Measurements from ENCODE around the gene AFAP1. TPM values are rescaled to one million over a fixed set of nuclear protein-coding genes. Genes with fewer than 3 reads are reported as not detected.

AFAP1 gene
- total and polyA plus RNA-seq, 2 donors (not counting 3 experiments of a cell fraction or from before 2014, with no cell fraction given) = 32.3 to 103 TPM

DNA sequence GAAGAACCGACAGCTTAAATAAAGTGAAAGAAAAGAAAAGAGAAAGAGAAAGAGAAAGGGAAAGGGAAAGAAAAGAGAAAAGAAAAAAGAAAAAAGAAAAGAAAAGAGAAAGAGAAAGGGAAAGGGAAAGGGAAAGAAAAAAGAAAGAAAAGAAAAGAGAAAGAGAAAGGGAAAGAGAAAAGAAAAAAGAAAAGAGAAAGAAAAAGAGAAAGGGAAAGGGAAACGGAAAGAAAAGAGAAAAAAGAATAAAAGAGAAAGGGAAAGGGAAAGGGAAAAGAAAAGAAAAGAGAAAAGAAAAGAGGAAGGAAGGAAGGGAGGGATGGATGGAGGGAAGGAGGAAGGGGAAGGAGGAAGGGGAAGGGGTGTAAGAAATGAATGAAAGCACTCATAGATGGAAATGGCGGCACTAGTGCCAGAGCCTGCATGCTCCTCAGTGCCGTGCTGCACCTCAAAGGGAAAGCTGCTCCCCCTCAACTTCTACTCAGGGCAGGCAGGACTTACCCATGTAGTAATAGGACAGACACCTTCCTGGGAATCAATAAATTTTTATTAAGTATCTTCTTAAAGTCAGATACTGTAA is 70.7 kb downstream of the AFAP1 start:
- Histone ChIP-seq H3K4me3 (replicated peaks in 1 of 3; ENCODE audit: insufficient read depth in 1 of 3, low read depth in 1 of 3, low read length in 3 of 3) (no peak overlapping the region), H3K4me2 (ENCODE audit: insufficient read depth, low read length) (no peak overlapping the region)
- dilution Hi-C loops (cut with MboI; ENCODE audit: extremely low pct_ligation_motif_present, low sequenced_read_pairs) = no loop called here

DNA sequence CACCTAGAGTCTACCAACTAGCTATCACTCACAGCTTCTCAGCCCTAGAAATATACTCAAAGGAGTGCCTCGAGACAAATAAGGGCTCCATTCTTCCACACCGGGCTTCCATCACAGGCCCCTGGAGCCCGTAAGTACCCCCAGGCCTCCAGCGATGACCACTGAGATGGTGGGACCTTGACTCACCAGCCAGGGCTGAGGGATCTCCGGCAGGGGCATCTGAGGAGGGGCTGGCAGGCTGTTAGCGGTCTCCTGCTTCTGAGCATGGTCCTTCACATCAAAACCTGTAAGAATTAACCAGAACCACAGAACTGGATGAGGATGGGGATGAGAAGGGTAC is 71.3 kb downstream of the AFAP1 start:
- dilution Hi-C loops (cut with MboI; ENCODE audit: extremely low pct_ligation_motif_present, low sequenced_read_pairs) (no loop called here), intact Hi-C loops (cut with micrococcal nuclease) (no loop called here)
- Histone ChIP-seq H4K20me1 (replicated peaks; ENCODE audit: control insufficient read depth, extremely low read depth, insufficient read depth, low read length) (no peaks in the 10 kb centered on the region), H3K9me1 (replicated peaks; ENCODE audit: control insufficient read depth, extremely low read depth, insufficient read depth, low read length) (no peaks in the 10 kb centered on the region), H3K27me3 (ENCODE audit: control insufficient read depth in 2 of 2, insufficient read depth in 2 of 2, low read length in 2 of 2) (no peaks in the 10 kb centered on the region), H3K9me3 (replicated peaks; ENCODE audit: control insufficient read depth, insufficient read depth, low read length) (no peaks in the 10 kb centered on the region), H3K9ac (replicated peaks; ENCODE audit: extremely low read depth, insufficient read depth, low read length) (no peak overlapping the region), H3K4me1 (ENCODE audit: control insufficient read depth, extremely low read depth, insufficient read depth, low read length) (peaks cover 17% of the 10 kb centered on the region), H3K4me3 (replicated peaks in 1 of 3; ENCODE audit: insufficient read depth in 1 of 3, low read depth in 1 of 3, low read length in 3 of 3) (no peak overlapping the region), H3K27ac (ENCODE audit: insufficient read depth, low read depth, low read length) (no peak overlapping the region), H3K36me3 (ENCODE audit: control insufficient read depth in 2 of 2, extremely low read depth in 1 of 2, insufficient read depth in 2 of 2, low read length in 2 of 2) (peaks cover 12 to 27% of the 10 kb centered on the region in 2 experiments), H2AFZ (ENCODE audit: low read depth, low read length) (no peak overlapping the region), H3K4me2 (ENCODE audit: insufficient read depth, low read length) (no peak overlapping the region), H3K79me2 (ENCODE audit: control insufficient read depth, insufficient read depth, low read length) (peaks cover 77% of the 10 kb centered on the region)
- TF ChIP-seq FOS (IDR thresholded peaks at IDR 0.05; ENCODE audit: borderline replicate concordance, insufficient read depth, low read length) (no peak), POLR2AphosphoS5 (IDR thresholded peaks at IDR 0.05; ENCODE audit: insufficient read depth, low read depth, low read length) (no peak), MYC (IDR thresholded peaks at IDR 0.05; ENCODE audit: low read depth, low read length) (no peak), EZH2 (IDR thresholded peaks at IDR 0.05; ENCODE audit: borderline replicate concordance, low read depth, low read length, severe bottlenecking) (no peak), POLR2A (IDR thresholded peaks at IDR 0.05; ENCODE audit: low read depth, low read length) (no peak), JUN (IDR thresholded peaks at IDR 0.05; ENCODE audit: borderline replicate concordance, insufficient read depth, insufficient read length, low read depth) (no peak), GATA2 (IDR thresholded peaks at IDR 0.05; ENCODE audit: insufficient read depth, insufficient read length, low read depth, low read length) (no peak)
- TF ChIP-seq, protein P1, sequence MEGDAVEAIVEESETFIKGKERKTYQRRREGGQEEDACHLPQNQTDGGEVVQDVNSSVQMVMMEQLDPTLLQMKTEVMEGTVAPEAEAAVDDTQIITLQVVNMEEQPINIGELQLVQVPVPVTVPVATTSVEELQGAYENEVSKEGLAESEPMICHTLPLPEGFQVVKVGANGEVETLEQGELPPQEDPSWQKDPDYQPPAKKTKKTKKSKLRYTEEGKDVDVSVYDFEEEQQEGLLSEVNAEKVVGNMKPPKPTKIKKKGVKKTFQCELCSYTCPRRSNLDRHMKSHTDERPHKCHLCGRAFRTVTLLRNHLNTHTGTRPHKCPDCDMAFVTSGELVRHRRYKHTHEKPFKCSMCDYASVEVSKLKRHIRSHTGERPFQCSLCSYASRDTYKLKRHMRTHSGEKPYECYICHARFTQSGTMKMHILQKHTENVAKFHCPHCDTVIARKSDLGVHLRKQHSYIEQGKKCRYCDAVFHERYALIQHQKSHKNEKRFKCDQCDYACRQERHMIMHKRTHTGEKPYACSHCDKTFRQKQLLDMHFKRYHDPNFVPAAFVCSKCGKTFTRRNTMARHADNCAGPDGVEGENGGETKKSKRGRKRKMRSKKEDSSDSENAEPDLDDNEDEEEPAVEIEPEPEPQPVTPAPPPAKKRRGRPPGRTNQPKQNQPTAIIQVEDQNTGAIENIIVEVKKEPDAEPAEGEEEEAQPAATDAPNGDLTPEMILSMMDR (IDR thresholded peaks at IDR 0.05; ENCODE audit: extremely low read depth in 1 of 2, insufficient read depth in 1 of 2, low read depth in 1 of 2, low read length in 2 of 2) = no peak
- TF ChIP-seq, protein P2, sequence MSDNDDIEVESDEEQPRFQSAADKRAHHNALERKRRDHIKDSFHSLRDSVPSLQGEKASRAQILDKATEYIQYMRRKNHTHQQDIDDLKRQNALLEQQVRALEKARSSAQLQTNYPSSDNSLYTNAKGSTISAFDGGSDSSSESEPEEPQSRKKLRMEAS (IDR thresholded peaks at IDR 0.05; ENCODE audit: insufficient read depth, insufficient read length) = no peak
- FAIRE-seq (no peak), DNase-seq (ENCODE audit: low read depth, low spot score) (no peak)
- ChIA-PET CTCF (no interaction called here), POLR2A (interaction anchor here (1.1 kb wide), 1 partner anchor 26 kb away, joined by 4 read pairs; no protein-coding TSS in a partner anchor)
- BruUV-seq (replicated peaks) = no TSS peak

More for the DNA sequence above, 70.7 kb downstream of the AFAP1 start:
- intact Hi-C loops (cut with micrococcal nuclease) = no loop called here
- TF ChIP-seq POLR2AphosphoS5 (IDR thresholded peaks at IDR 0.05; ENCODE audit: insufficient read depth, low read depth, low read length) (no peak), GATA2 (IDR thresholded peaks at IDR 0.05; ENCODE audit: insufficient read depth, insufficient read length, low read depth, low read length) (no peak), POLR2A (IDR thresholded peaks at IDR 0.05; ENCODE audit: low read depth, low read length) (no peak), FOS (IDR thresholded peaks at IDR 0.05; ENCODE audit: borderline replicate concordance, insufficient read depth, low read length) (no peak), EZH2 (IDR thresholded peaks at IDR 0.05; ENCODE audit: borderline replicate concordance, low read depth, low read length, severe bottlenecking) (no peak), MYC (IDR thresholded peaks at IDR 0.05; ENCODE audit: low read depth, low read length) (no peak)
- TF ChIP-seq, protein P2 (IDR thresholded peaks at IDR 0.05; ENCODE audit: insufficient read depth, insufficient read length) = no peak
- ChIA-PET POLR2A (interaction anchor here (1.1 kb wide), 1 partner anchor 26 kb away, joined by 4 read pairs; no protein-coding TSS in a partner anchor), CTCF (interaction anchor here (1.0 to 1.3 kb wide), 2 partner anchors 40 to 67 kb away, joined by 3 to 5 read pairs; no protein-coding TSS in a partner anchor)
- no peak overlapping the region for H2AFZ ChIP-seq (ENCODE audit: low read depth, low read length)
- H4K20me1 ChIP-seq (replicated peaks; ENCODE audit: control insufficient read depth, extremely low read depth, insufficient read depth, low read length) = no peaks in the 10 kb centered on the region
- no peak overlapping the region for H3K9ac ChIP-seq (replicated peaks; ENCODE audit: extremely low read depth, insufficient read depth, low read length)
- peaks cover 12 to 27% of the 10 kb centered on the region in 2 experiments for H3K36me3 ChIP-seq (ENCODE audit: control insufficient read depth in 2 of 2, extremely low read depth in 1 of 2, insufficient read depth in 2 of 2, low read length in 2 of 2)
- peaks cover 17% of the 10 kb centered on the region for H3K4me1 ChIP-seq (ENCODE audit: control insufficient read depth, extremely low read depth, insufficient read depth, low read length)
- H3K79me2 ChIP-seq (ENCODE audit: control insufficient read depth, insufficient read depth, low read length) = peaks cover 77% of the 10 kb centered on the region
- no peaks in the 10 kb centered on the region for H3K9me1 ChIP-seq (replicated peaks; ENCODE audit: control insufficient read depth, extremely low read depth, insufficient read depth, low read length)
- no peak for DNase-seq (ENCODE audit: low read depth, low spot score)
- BruUV-seq (replicated peaks) = no TSS peak
- FAIRE-seq = no peak
- no peak overlapping the region for H3K27ac ChIP-seq (ENCODE audit: insufficient read depth, low read depth, low read length)
- no peaks in the 10 kb centered on the region for H3K9me3 ChIP-seq (replicated peaks; ENCODE audit: control insufficient read depth, insufficient read depth, low read length)
- H3K27me3 ChIP-seq (ENCODE audit: control insufficient read depth in 2 of 2, insufficient read depth in 2 of 2, low read length in 2 of 2) = no peaks in the 10 kb centered on the region
